Naive thymus-derived CD8-positive, alpha-beta T cell (primary cell): Measurements from ENCODE around the gene FBXO10. TPM values are rescaled to one million over a fixed set of nuclear protein-coding genes. Genes with fewer than 3 reads are reported as not detected.
"Not testable (repeated sequence)": the region's sequence is repeated elsewhere in the genome, so short reads cannot be mapped to it uniquely, and the experiment has no call there.

Experiments
- ATAC-seq, 2 donors: fragments of 150-1000 bp; cut with Tn5 transposase in 1 of 2; sonication (Bioruptor Pico), chemical (Tn5 transposase) in 1 of 2; 1 replicate in 1 of 2; 2 replicates in 1 of 2; pipeline ENCODE4 v1.10.0; 2021; ENCODE audit warnings: mild to moderate bottlenecking in 2 of 2, moderate library complexity in 2 of 2
- POLR2A ChIA-PET: fragments of 350-600 bp; sonication (Branson Sonifier 250); formaldehyde crosslinking; loops from one replicate; lab custom pipeline; 2021; ENCODE audit warnings: antibody characterized with exemption; lab: Charles Lee
- DNase-seq, 10 donors: peaks; one replicate each; pipeline versions ENCODE4 v3.0.0 to v3.0.0-alpha.2; 2020 to 2022
- H3K27ac Mint-ChIP-seq, 10 donors: one replicate each; pipeline ENCODE4 v1.8.0; 2020 to 2022; ENCODE audit warnings: mild to moderate bottlenecking in 10 of 10, mixed read lengths in 10 of 10, moderate library complexity in 4 of 10, inconsistent platforms in 1 of 10
- H3K27me3 Mint-ChIP-seq, 5 donors: one replicate each; pipeline ENCODE4 v1.8.0; 2021 to 2022; ENCODE audit warnings: mixed read lengths in 5 of 5
- H3K36me3 Mint-ChIP-seq, 3 donors: one replicate each; pipeline ENCODE4 v1.8.0; 2020 to 2022; ENCODE audit warnings: mixed read lengths in 3 of 3, mild to moderate bottlenecking in 2 of 3, inconsistent platforms in 1 of 3
- H3K4me1 Mint-ChIP-seq, 4 donors: one replicate each; pipeline ENCODE4 v1.8.0; 2021 to 2022; ENCODE audit warnings: mixed read lengths in 4 of 4
- H3K4me3 Mint-ChIP-seq, 10 donors: one replicate each; pipeline ENCODE4 v1.8.0; 2020 to 2022; ENCODE audit warnings: mild to moderate bottlenecking in 10 of 10, mixed read lengths in 10 of 10, moderate library complexity in 6 of 10, inconsistent platforms in 1 of 10
- H3K9me3 Mint-ChIP-seq, 9 donors: one replicate each; pipeline ENCODE4 v1.8.0; 2020 to 2022; ENCODE audit warnings: mixed read lengths in 9 of 9, mild to moderate bottlenecking in 3 of 9, inconsistent platforms in 1 of 9, moderate library complexity in 1 of 9
- polyA plus RNA-seq, 3 donors: library from polyadenylated mRNA; unstranded; fragments of 300-500 nt; fragmentation: Illumina TruSeq; gene quantifications; one replicate each; pipeline ENCODE4 v1.2.3, GENCODE V29; 2021
- total RNA-seq, 8 experiments: library from RNA in 2 of 8; stranded (reverse) in 2 of 8; gene quantifications; one replicate each; pipeline ENCODE4 v1.2.3 and lab custom pipeline; 2021 to 2026

FBXO10 gene
- total and polyA plus RNA-seq, 5 experiments from 2014 or later, result 0.20 to 2.4 (median 0.77) TPM

GRCh38 chr9:37480759-37481158 lies 95.4 kb downstream of the FBXO10 start:
- DNase-seq, result no peak
- H3K4me3 Mint-ChIP-seq, result no peak overlapping the region
- H3K9me3 Mint-ChIP-seq, result no peaks in the 10 kb centered on the region
- H3K27ac Mint-ChIP-seq, result no peak overlapping the region
- POLR2A ChIA-PET, result no interaction called here
- peaks cover 4 to 14% (median 10%) of the 10 kb centered on the region in 4 donors for H3K4me1 Mint-ChIP-seq
- no peaks in the 10 kb centered on the region for H3K36me3 Mint-ChIP-seq
- ATAC-seq, result no peak
- peaks cover 15 to 39% (median 26%) of the 10 kb centered on the region in 5 donors for H3K27me3 Mint-ChIP-seq

GRCh38 chr9:37477987-37478619 lies 98.1 kb downstream of the FBXO10 start:
- H3K36me3 Mint-ChIP-seq, H3K27ac Mint-ChIP-seq, H3K4me3 Mint-ChIP-seq, DNase-seq, POLR2A ChIA-PET, ATAC-seq, H3K4me1 Mint-ChIP-seq: not testable (repeated sequence)
- peaks cover 15 to 39% (median 26%) of the 10 kb centered on the region in 5 donors for H3K27me3 Mint-ChIP-seq
- H3K9me3 Mint-ChIP-seq, result peaks cover 0 to 13% (median 4%) of the 10 kb centered on the region in 9 donors

DNA sequence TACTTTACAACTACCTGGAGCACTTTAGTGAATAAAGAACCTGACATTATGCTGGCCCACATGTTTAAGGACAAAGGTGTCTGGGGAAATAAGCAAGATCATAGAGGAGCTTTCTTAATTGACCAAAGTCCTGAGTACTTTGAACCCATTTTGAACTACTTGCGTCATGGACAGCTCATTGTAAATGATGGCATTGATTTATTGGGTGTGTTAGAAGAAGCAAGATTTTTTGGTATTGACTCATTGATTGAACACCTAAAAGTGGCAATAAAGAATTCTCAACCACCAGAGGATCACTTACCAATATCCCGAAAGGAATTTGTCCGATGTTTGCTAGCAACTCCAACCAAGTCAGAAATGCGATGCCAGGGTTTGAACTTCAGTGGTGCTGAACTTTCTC lies 98.7 kb downstream of the FBXO10 start:
- H3K4me3 Mint-ChIP-seq, H3K36me3 Mint-ChIP-seq, H3K4me1 Mint-ChIP-seq, POLR2A ChIA-PET, DNase-seq, ATAC-seq: not testable (repeated sequence)
- Mint-ChIP-seq H3K27ac (peak overlapping the region in 1 of 10 donors; percentile 65), H3K9me3 (peaks cover 0 to 13% (median 4%) of the 10 kb centered on the region in 9 donors), H3K27me3 (peaks cover 15 to 39% (median 26%) of the 10 kb centered on the region in 5 donors)

DNA sequence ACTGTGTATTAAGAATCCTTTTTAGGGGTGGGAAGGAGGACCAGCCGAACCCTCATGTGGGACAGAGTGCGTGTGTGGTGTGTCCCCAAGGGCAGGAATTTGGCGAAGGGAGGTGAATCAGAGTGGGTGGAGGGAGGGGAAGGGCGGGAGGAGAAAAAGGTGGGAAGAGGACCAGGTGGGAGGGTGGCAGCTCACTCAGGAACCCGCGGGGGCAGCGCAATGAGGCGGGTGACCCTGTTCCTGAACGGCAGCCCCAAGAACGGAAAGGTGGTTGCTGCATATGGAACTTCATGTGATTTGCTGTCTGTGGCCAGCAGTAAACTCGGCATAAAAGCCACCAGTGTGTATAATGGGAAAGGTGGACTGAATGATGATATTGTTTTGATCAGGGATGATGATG lies 99.2 kb downstream of the FBXO10 start:
- Mint-ChIP-seq H3K27me3 (peaks cover 14 to 36% (median 26%) of the 10 kb centered on the region in 5 donors), H3K36me3 (peaks cover 0 to 2% (median 0%) of the 10 kb centered on the region in 3 donors), H3K27ac (no peak overlapping the region), H3K9me3 (peaks cover 0 to 13% (median 8%) of the 10 kb centered on the region in 9 donors), H3K4me1 (peaks cover 4 to 11% (median 6%) of the 10 kb centered on the region in 4 donors), H3K4me3 (no peak overlapping the region)
- no peak for DNase-seq
- no peak for ATAC-seq
- POLR2A ChIA-PET, result no interaction called here

GRCh38 chr9:37474438-37474837 lies 101.7 kb downstream of the FBXO10 start:
- H3K27ac Mint-ChIP-seq, result peak overlapping the region in 1 of 10 donors; percentile 44
- ATAC-seq (no peak), DNase-seq (no peak)
- no peak overlapping the region for H3K4me3 Mint-ChIP-seq
- POLR2A ChIA-PET, result no interaction called here
- H3K27me3 Mint-ChIP-seq, result peaks cover 7 to 21% (median 17%) of the 10 kb centered on the region in 5 donors
- peaks cover 0 to 2% (median 0%) of the 10 kb centered on the region in 3 donors for H3K36me3 Mint-ChIP-seq
- H3K9me3 Mint-ChIP-seq, result peaks cover 0 to 13% (median 8%) of the 10 kb centered on the region in 9 donors
- peaks cover 4 to 16% (median 15%) of the 10 kb centered on the region in 4 donors for H3K4me1 Mint-ChIP-seq

GRCh38 chr9:37473982-37474381 lies 102.2 kb downstream of the FBXO10 start:
- Mint-ChIP-seq H3K27me3 (peaks cover 7 to 18% (median 14%) of the 10 kb centered on the region in 5 donors), H3K4me1 (peaks cover 4 to 16% (median 15%) of the 10 kb centered on the region in 4 donors), H3K9me3 (peaks cover 0 to 13% (median 8%) of the 10 kb centered on the region in 9 donors)
- H3K27ac Mint-ChIP-seq, H3K4me3 Mint-ChIP-seq, POLR2A ChIA-PET, DNase-seq, H3K36me3 Mint-ChIP-seq, ATAC-seq: not testable (repeated sequence)

DNA sequence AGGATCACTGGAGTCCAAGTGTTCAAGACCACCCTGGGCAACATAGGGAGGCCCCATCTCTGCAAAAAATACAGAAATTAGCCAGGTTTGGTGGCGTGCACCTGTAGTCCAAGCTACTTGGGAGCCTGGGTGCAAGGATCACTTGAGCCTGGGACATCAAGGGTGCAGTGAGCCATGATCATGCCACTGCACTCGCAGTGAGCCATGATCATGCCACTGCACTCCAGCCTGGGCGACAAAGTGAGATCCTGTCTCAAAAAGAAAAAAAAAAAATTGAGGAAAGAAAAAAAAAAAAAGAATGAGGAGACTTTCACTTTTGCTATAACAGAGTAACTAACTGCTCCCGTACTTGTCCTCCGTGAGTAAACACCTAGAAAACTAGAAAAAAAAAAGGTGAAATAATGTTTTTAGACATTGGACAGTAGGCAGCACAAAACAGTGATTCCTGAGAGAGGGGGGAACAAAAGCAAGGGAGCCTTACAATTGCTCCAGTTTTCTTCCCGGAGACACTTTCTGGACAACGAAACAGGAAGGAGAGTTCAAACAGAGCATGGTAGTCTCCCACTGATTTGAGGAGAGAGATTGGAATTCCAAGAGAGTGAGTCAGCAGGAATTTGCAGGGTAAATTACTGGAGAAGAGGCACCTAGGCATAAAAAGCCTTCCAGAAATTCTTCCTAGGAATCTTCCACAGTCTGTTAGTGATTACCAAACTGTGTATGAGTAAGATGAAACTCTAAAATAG lies 104.1 kb downstream of the FBXO10 start:
- Mint-ChIP-seq H3K27me3 (peaks cover 4 to 9% (median 5%) of the 10 kb centered on the region in 5 donors), H3K4me3 (peak overlapping the region; percentile 72 to 88 (median 76)), H3K9me3 (peaks cover 0 to 13% (median 8%) of the 10 kb centered on the region in 9 donors), H3K4me1 (peaks cover 4 to 15% (median 13%) of the 10 kb centered on the region in 4 donors), H3K36me3 (peaks cover 0 to 2% (median 0%) of the 10 kb centered on the region in 3 donors), H3K27ac (peak overlapping the region; percentile 53 to 92 (median 76))
- POLR2A ChIA-PET, result interaction anchor here (0.6 kb wide), 1 partner anchor 1319 kb away, joined by 5 read pairs; no protein-coding TSS in a partner anchor
- ATAC-seq (peak; percentile 14 to 35), DNase-seq (no peak)

DNA sequence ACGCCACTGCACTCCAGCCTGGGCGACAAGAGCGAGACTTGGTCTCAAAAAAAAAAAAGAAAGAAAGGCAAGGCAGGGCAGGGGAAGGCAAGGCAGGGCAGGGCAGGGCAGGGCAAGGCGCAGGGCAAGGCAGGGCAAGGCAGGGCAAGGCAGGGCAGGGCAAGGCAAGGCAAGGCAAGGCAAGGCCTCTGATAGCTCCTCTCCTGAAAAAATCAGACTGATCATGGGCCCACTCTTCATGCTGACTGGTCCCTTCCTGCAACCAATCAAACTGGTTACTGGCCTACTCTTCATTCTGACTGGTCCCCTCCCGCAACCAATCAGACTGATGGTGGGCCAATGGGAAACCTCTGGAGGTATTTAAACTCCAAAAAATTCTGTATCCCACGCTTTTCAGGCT lies 107.6 kb downstream of the FBXO10 start:
- ATAC-seq, result no peak
- Mint-ChIP-seq H3K27me3 (no peaks in the 10 kb centered on the region), H3K36me3 (no peaks in the 10 kb centered on the region), H3K4me1 (peaks cover 13 to 37% (median 30%) of the 10 kb centered on the region in 4 donors), H3K27ac (no peak overlapping the region), H3K9me3 (peaks cover 0 to 6% (median 0%) of the 10 kb centered on the region in 9 donors), H3K4me3 (no peak overlapping the region)
- no peak for DNase-seq
- POLR2A ChIA-PET, result interaction anchor here (0.7 kb wide), 1 partner anchor 454 kb away, joined by 3 read pairs; no protein-coding TSS in a partner anchor

- H3K36me3 Mint-ChIP-seq, POLR2A ChIA-PET, H3K27ac Mint-ChIP-seq, DNase-seq, H3K27me3 Mint-ChIP-seq, H3K9me3 Mint-ChIP-seq, ATAC-seq, H3K4me3 Mint-ChIP-seq: not testable (repeated sequence)
- H3K4me1 Mint-ChIP-seq, result peaks cover 19 to 47% (median 41%) of the 10 kb centered on the region in 4 donors
Measured at GRCh38 chr9:37467530-37467929, 108.7 kb downstream of the FBXO10 start.

DNA sequence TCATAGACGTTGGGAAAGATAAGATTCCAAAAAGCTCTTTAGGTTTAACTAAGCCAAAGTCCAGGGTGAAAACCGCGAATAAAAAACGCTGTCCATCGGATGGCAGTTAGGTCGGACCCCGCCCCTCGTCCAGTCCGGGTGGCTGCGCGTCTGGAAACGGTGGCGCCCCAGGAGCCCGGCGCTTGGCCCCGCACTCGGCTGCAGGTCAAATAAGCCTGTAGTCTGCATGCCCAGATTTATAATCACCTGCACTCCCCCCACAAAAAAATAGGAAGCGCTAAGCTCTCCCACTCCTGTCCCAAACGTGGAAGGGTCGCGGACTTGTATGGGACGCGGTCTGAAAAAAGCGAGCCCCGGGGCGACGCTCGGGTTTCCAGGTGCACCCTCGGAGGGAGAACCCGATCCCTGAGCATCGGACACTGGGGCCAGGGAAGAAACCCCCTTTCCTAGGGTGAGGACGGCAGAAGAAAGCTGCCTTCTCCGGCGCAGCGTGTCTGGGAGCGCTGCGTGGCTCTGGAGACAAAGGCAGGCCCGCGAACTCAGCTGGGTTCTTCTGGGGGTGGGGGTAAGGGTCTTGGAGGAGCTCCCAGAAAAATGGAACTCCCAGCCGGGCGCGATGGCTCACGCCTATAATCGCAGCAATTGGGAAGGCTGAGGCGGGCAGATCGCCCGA lies 110.0 kb downstream of the FBXO10 start:
- Mint-ChIP-seq H3K27ac (peak overlapping the region; percentile 93 to 99 (median 98)), H3K4me3 (peak overlapping the region; percentile 94 to 98 (median 96)), H3K36me3 (peaks cover 0 to 5% (median 1%) of the 10 kb centered on the region in 3 donors), H3K9me3 (no peaks in the 10 kb centered on the region), H3K27me3 (no peaks in the 10 kb centered on the region), H3K4me1 (peaks cover 19 to 40% (median 38%) of the 10 kb centered on the region in 4 donors)
- ATAC-seq (no peak), DNase-seq (peak in 3 of 10 donors; percentile 6 to 37 (median 28))
- POLR2A ChIA-PET, result interaction anchor here (0.6 to 3.4 kb wide), 10 partner anchors 20 to 700 kb away, joined by 3 to 56 read pairs (median 3); partner anchors contain the start of genes EXOSC3, FBXO10, GRHPR and POLR1E

DNA sequence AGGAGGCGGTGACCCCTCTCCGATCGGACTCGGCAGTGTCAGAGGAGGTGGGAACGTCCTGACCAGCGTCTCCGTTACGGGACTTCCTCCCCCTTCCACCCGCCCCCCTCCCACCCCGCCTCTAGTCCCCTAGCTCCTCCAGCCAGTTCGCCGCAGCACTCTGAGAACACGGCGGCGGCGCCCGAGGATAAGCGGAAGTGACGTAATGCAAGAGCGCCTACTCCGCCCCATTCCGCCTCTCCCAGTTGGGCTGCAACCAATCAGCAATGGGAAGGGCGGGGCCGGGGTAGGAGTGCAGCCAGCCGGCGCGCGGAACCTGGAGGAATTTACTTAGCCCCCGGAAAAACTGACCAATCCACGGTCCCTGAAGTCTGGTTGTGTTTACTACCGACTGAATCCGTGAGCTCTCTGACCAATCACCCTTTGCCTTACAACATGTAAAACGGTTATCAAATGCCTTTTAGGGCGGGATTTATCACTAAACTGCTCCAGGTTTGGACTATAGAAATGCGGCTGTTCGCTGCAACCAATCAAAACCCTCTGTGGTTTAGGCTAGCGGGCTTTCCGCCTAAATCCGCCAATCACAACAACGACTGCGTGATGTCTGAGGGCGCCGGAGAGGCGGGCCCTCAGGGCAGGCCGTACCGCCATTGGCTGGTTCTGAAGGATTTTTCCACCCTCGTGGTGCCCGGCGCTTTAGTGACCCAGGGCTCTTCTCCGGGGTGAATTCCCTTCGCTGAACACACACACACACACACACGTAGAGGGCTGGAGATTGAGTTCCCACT lies 110.7 kb downstream of the FBXO10 start, which contains the start of gene ZBTB5:
ZBTB5 (minus strand) TSS at position 202 of the 788 bp plus-strand sequence. CDS start 22,899 bp downstream, outside the sequence.
- H3K36me3 Mint-ChIP-seq, result peaks cover 0 to 5% (median 1%) of the 10 kb centered on the region in 3 donors
- POLR2A ChIA-PET, result interaction anchor here (0.6 to 3.4 kb wide), 12 partner anchors 21 to 1019 kb away, joined by 3 to 56 read pairs (median 3); partner anchors contain the start of genes EXOSC3, FBXO10, GRHPR and POLR1E
- H3K27ac Mint-ChIP-seq, result peak within 1 kb of the TSS; percentile 93 to 99 (median 98)
- no peaks in the 10 kb centered on the region for H3K9me3 Mint-ChIP-seq
- ATAC-seq (peak; percentile 81), DNase-seq (peak; percentile 96 to 100 (median 99))
- H3K4me1 Mint-ChIP-seq, result peaks cover 20 to 46% (median 39%) of the 10 kb centered on the region in 4 donors
- H3K27me3 Mint-ChIP-seq, result no peaks in the 10 kb centered on the region
- H3K4me3 Mint-ChIP-seq, result peak within 1 kb of the TSS; percentile 94 to 98 (median 96)
